ENCODE data around the gene TWF2.

Gene TWF2

DNA sequence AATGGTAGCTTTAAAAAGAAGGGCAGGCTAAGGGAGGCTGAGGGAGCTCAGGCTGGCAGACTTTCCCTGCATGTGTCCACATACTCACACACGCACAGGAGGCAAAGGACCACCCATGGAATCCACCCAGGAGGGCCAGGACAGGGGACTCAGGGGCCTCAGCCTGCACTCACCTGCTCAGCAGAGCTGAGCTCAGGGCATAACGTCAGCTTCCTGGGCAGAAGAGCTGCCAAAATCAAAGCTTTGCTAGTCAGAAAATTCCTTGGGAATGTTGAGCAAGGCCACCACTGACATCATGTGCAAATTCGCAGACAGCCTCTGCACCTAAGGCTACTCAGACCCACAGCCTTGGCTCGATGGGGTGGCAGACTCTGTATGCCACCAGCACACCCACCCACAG lies 57.4 kb downstream of the TWF2 start:
- DNase-seq (ENCODE audit: low read depth in 2 of 2), result no peak

Data from stimulated activated CD8-positive, alpha-beta memory T cell treated with anti-CD3 and anti-CD28 coated beads, Interleukin-7, amount 100 ng/mL, for 1 hour (primary cell).